Adrenal gland (tissue), 12 donors: Measurements from ENCODE around the gene PACRGL. TPM values are rescaled to one million over a fixed set of nuclear protein-coding genes. Genes with fewer than 3 reads are reported as not detected.

Experiments
- DNase-seq, 7 donors: peaks; one replicate each; pipeline ENCODE4 v3.0.0-alpha.2; 2019 to 2020
- H3K27ac ChIP-seq, 5 donors: fragments of 200-600 bp; sonication (generic) in 4 of 5; 1 replicate in 3 of 5; 2 replicates in 2 of 5; pipeline versions ENCODE4 v1.5.1 to v1.8.0; 2016 to 2020; ENCODE audit warnings: mild to moderate bottlenecking in 1 of 5
- H3K27me3 ChIP-seq: fragments of 200-600 bp; 2 replicates; pipeline ENCODE4 v1.8.0; 2021
- H3K36me3 ChIP-seq, 2 donors: fragments of 200-600 bp; replicated peaks in 1 of 2; 1 replicate in 1 of 2; 2 replicates in 1 of 2; pipeline versions ENCODE4 v1.5.1 to v1.8.0; 2018 to 2022
- H3K4me1 ChIP-seq, 2 donors: fragments of 200-600 bp; replicated peaks in 1 of 2; 1 replicate in 1 of 2; 2 replicates in 1 of 2; pipeline versions ENCODE4 v1.5.1 to v1.8.0; 2018 to 2021
- H3K4me3 ChIP-seq, 4 donors: fragments of 200-600 bp; sonication (generic) in 3 of 4; one replicate each; pipeline ENCODE4 v1.5.1; 2016 to 2018
- H3K9me3 ChIP-seq, 3 donors: fragments of 200-600 bp; sonication (generic) in 1 of 3; replicated peaks in 1 of 3; 1 replicate in 2 of 3; 2 replicates in 1 of 3; pipeline versions ENCODE4 v1.5.1 to v1.8.0; 2016 to 2021
- CTCF ChIP-seq, 6 experiments: fragments of 450-650 bp in 4 of 6; fragments of 200-600 bp in 2 of 6; sonication (generic) in 1 of 6; IDR thresholded peaks; 1 replicate in 5 of 6; 2 replicates in 1 of 6; pipeline versions ENCODE4 v1.5.1 to v1.8.0; 2016 to 2021; ENCODE audit warnings: antibody characterized with exemption in 6 of 6, mild to moderate bottlenecking in 2 of 6, moderate library complexity in 1 of 6
- POLR2A ChIP-seq, 2 donors: fragments of 450-650 bp; IDR thresholded peaks; one replicate each; pipeline ENCODE4 v1.6.1; 2017; ENCODE audit warnings: antibody characterized with exemption in 2 of 2, mild to moderate bottlenecking in 2 of 2, moderate library complexity in 1 of 2
- WGBS, 4 donors: extraction: QIAGEN DNeasy Blood & Tissue Kit in 2 of 4; methylation state at CpG; one replicate each; pipeline versions ENCODE4 v1.1.5 to v1.1.7; 2013 to 2017; 5-methylcytosine and 5-hydroxymethylcytosine counted together
- intact Hi-C, 2 donors: fragments of 100-400 bp; cut with DNase I; formaldehyde crosslinking; loops; one replicate each; pipeline versions ENCODE4 v1.14.1 to v1.15.0; 2022 to 2023
- polyA plus RNA-seq, 3 donors: library from polyadenylated mRNA; stranded (reverse); fragments of 200-250 nt in 2 of 3; fragments of 350-450 nt in 1 of 3; fragmentation: Illumina TruSeq in 1 of 3; extraction: RNeasy Lipid Tissue Mini Kit (QIAGEN cat#74804) in 1 of 3; gene quantifications; one replicate each; pipeline ENCODE4 v1.2.3, GENCODE V29; 2013 to 2014
- total RNA-seq, 9 donors: library from RNA; depleted of rRNA in 4 of 9; stranded (reverse); fragments of >200 nt in 4 of 9; fragments of 120-200 nt in 1 of 9; fragmentation: NEBNext Ultra II Directional in 1 of 9; extraction: Animal tissue kit (Norgen Biotek cat#: 25700) in 1 of 9; gene quantifications; one replicate each; pipeline versions ENCODE4 v1.1.0 to v1.2.4, GENCODE V29; 2013 to 2023
- donor health status: healthy with polysubstance abuse.
- donor health status: Bipolar disorder and iron deficiency.
- donor health status: DM: yes; HTN: yes; CAD: no.
- donor health status: DM: no; HTN: no; CAD: no.
- donor health status: DM: no; HTN: no; CAD: no.
- donor health status: DM: yes; HTN: yes; CAD: no.

The PACRGL gene
- total and polyA plus RNA-seq, 12 donors = 6.2 to 57.0 (median 13.1) TPM

- no peak for DNase-seq
- 37 to 45% (median 38%) methylated on average over 3 of the region's 3 CpGs for WGBS, 4 donors
- Histone ChIP-seq H3K9me3 (no peaks in the 10 kb centered on the region), H3K4me3 (no peak overlapping the region), H3K36me3 (no peaks in the 10 kb centered on the region), H3K4me1 (no peaks in the 10 kb centered on the region), H3K27ac (no peak overlapping the region), H3K27me3 (no peaks in the 10 kb centered on the region)
- intact Hi-C loops = loop anchor here (10.0 kb wide), 2 partner anchors 133 to 263 kb away; no protein-coding TSS in a partner anchor
- TF ChIP-seq POLR2A (IDR thresholded peaks at IDR 0.05) (no peak), CTCF (IDR thresholded peaks at IDR 0.05) (no peak)
Measured at GRCh38 chr4:20687864-20688263, 12.4 kb upstream of the PACRGL start.

- peaks cover 12 to 17% of the 10 kb centered on the region in 2 donors for H3K4me1 ChIP-seq
- intact Hi-C loops = no loop called here
- 79 to 88% (median 82%) methylated on average over 1 of the region's 1 CpG for WGBS, 4 donors
Measured at GRCh38 chr4:20696815-20697214, 3.4 kb upstream of the PACRGL start.

GRCh38 chr4:20698382-20698781 is 1.9 kb upstream of the PACRGL start:
- TF ChIP-seq CTCF (IDR thresholded peaks at IDR 0.05) = no peak
- no peaks in the 10 kb centered on the region for H3K9me3 ChIP-seq
- H3K4me1 ChIP-seq = peaks cover 12 to 18% of the 10 kb centered on the region in 2 donors
- whole genome bisulfite sequencing, 4 donors = 80 to 93% (median 85%) methylated on average over 4 of the region's 4 CpGs
- intact Hi-C loops = no loop called here
- no peak overlapping the region for H3K4me3 ChIP-seq
- no peaks in the 10 kb centered on the region for H3K27me3 ChIP-seq
- no peak for DNase-seq
- no peak overlapping the region for H3K27ac ChIP-seq
- no peaks in the 10 kb centered on the region for H3K36me3 ChIP-seq

More at GRCh38 chr4:20696815-20697214, 3.4 kb upstream of the PACRGL start:
- no peaks in the 10 kb centered on the region for H3K9me3 ChIP-seq
- no peak overlapping the region for H3K4me3 ChIP-seq
- H3K27ac ChIP-seq = no peak overlapping the region
- H3K36me3 ChIP-seq = no peaks in the 10 kb centered on the region
- TF ChIP-seq POLR2A (IDR thresholded peaks at IDR 0.05) (no peak), CTCF (IDR thresholded peaks at IDR 0.05) (no peak)
- DNase-seq = no peak
- H3K27me3 ChIP-seq = no peaks in the 10 kb centered on the region

GRCh38 chr4:20698820-20699219 is 1.4 kb upstream of the PACRGL start:
- no peaks in the 10 kb centered on the region for H3K36me3 ChIP-seq
- TF ChIP-seq CTCF (IDR thresholded peaks at IDR 0.05) (no peak), POLR2A (IDR thresholded peaks at IDR 0.05) (no peak)
- intact Hi-C loops = no loop called here
- 27 to 38% (median 35%) methylated on average over 4 of the region's 4 CpGs for WGBS, 4 donors
- H3K4me1 ChIP-seq = peaks cover 12 to 18% of the 10 kb centered on the region in 2 donors
- H3K27ac ChIP-seq = no peak overlapping the region
- no peak for DNase-seq
- no peak overlapping the region for H3K4me3 ChIP-seq
- no peaks in the 10 kb centered on the region for H3K27me3 ChIP-seq
- no peaks in the 10 kb centered on the region for H3K9me3 ChIP-seq
